Epithelial cell of proximal tubule (primary cell): Measurements from ENCODE around the gene TMEM130. TPM values are rescaled to one million over a fixed set of nuclear protein-coding genes. Genes with fewer than 3 reads are reported as not detected.

Experiments used
- DNase-seq: peaks from one replicate; pipeline ENCODE4 v3.0.0-alpha.2; 2011; ENCODE audit warnings: low read depth
- H3K4me3 ChIP-seq: 2 replicates; pipeline ENCODE4 v1.5.1; 2011; ENCODE audit warnings: low read depth, mild to moderate bottlenecking, low read length
- CTCF ChIP-seq: conservative IDR thresholded peaks from 2 replicates; pipeline ENCODE4 v1.5.1; 2012; ENCODE audit warnings: low read depth, mild to moderate bottlenecking, low read length
- total RNA-seq: library from RNA; depleted of rRNA; stranded (reverse); fragments of >200 nt; gene quantifications from 2 replicates; pipeline ENCODE4 v1.2.3, GENCODE V29; 2015

TMEM130 gene
- total RNA-seq: 0.65 and 2.4 TPM in 2 replicates

DNA sequence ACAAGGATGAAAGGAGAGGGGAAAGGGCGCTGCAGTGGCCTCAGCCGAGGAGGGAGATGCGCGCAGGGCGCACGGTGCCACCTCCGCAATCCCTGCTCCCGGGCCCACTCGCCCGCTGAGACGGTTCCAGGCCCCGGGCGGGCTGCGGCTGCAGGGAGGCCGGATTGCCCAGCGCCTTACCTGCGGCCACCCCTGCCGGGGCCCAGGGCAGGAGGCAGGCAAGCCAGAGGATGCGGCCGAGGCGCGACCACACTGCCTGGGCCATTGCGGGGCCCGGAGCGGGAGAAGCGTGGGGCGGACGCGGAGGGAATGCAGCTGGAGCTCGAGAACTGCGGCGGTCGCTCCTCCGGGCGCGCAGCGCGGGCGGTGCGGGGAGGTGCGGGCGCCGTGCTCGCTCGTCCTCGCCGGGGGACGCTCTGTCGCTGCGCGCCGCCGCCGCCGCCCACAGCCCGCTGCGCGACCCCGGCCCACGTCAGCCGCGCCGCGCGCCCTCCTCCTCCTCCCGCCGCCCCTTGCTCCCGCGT is at the start of gene TMEM130:
TSS of gene TMEM130 (minus strand) at position 418 of the 524 bp plus-strand sequence. CDS start at position 265, 153 bp downstream.
- no peak for TF ChIP-seq CTCF
- peak within 1 kb of the TSS; percentile 21 for H3K4me3 ChIP-seq
- no peak for DNase-seq

DNA sequence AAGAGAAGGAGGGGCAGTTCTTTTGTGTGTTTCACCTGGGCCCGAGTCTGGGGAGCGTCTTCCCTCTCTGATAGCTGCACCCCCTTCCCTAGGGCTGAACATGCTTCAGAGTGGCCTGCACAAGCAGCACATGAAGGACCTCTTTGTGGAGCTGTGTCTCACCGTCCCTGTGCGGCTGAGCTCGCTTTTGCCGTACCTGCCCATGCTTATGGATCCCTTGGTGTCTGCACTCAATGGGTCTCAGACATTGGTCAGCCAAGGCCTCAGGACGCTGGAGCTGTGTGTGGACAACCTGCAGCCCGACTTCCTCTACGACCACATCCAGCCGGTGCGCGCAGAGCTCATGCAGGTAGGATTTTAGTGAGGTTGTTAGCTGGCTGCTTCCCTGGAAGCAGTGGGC is 47.5 kb upstream of the TMEM130 start:
- no peak for TF ChIP-seq CTCF
- no peak for DNase-seq
- H3K4me3 ChIP-seq: no peak overlapping the region

GRCh38 chr7:98913612-98914011 is 43.8 kb upstream of the TMEM130 start:
- DNase-seq: no peak
- no peak for TF ChIP-seq CTCF
- H3K4me3 ChIP-seq: no peak overlapping the region

GRCh38 chr7:98913026-98913425 is 43.2 kb upstream of the TMEM130 start:
- DNase-seq: no peak
- no peak overlapping the region for H3K4me3 ChIP-seq
- no peak for TF ChIP-seq CTCF

GRCh38 chr7:98911916-98912315 is 42.1 kb upstream of the TMEM130 start:
- no peak for DNase-seq
- TF ChIP-seq CTCF: no peak
- H3K4me3 ChIP-seq: no peak overlapping the region

GRCh38 chr7:98910427-98910826 is 40.6 kb upstream of the TMEM130 start:
- no peak for DNase-seq
- H3K4me3 ChIP-seq: no peak overlapping the region
- no peak for TF ChIP-seq CTCF

DNA sequence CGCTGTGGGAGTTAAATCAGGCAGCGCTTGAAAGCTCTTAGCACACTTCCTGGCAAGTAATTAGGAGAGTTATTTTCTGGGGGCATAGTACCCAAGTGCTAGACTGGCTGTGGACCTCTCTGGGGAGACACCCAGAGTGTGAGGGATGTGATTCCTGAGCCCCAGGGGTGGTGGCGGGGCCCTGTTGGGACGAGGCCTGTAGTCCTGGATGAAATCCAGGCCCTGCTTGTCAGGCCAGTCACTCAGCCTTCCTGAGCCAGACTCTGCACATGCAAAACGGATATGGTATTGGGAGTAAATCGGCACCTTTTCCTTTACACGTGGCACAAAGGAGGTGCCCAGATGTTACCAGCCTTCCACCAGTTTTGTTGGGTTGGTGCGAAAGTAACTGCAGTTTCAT is 39.7 kb upstream of the TMEM130 start:
- no peak overlapping the region for H3K4me3 ChIP-seq
- DNase-seq: no peak
- no peak for TF ChIP-seq CTCF
